HFF-Myc (cell line): Measurements from ENCODE around the gene CCT2.
A peak's percentile ranks its signal among the peaks of the same experiment; 100 is the strongest.

Experiments
- DNase-seq: peaks from one replicate; pipeline ENCODE4 v3.0.0-alpha.2; 2011; ENCODE audit warnings: low read depth; ENCODE audit errors: extremely low read depth
- H3K4me3 ChIP-seq: replicated peaks from 2 replicates; pipeline ENCODE4 v1.5.1; 2011; ENCODE audit warnings: low read depth, mild to moderate bottlenecking, control low read depth, low read length
- CTCF ChIP-seq: IDR thresholded peaks from 2 replicates; pipeline ENCODE4 v1.5.1; 2012; ENCODE audit warnings: mild to moderate bottlenecking, low read depth, low read length, control low read depth; ENCODE audit errors: missing control alignments

The CCT2 gene

GRCh38 chr12:69619050-69619449 lies 33.8 kb downstream of the CCT2 start:
- TF ChIP-seq CTCF: no peak
- no peak overlapping the region for H3K4me3 ChIP-seq
- DNase-seq: no peak

GRCh38 chr12:69620077-69620476 lies 34.8 kb downstream of the CCT2 start:
- no peak overlapping the region for H3K4me3 ChIP-seq

GRCh38 chr12:69620921-69621320 lies 35.7 kb downstream of the CCT2 start:
- DNase-seq: no peak
- H3K4me3 ChIP-seq: no peak overlapping the region
- no peak for TF ChIP-seq CTCF

More at GRCh38 chr12:69620077-69620476, 34.8 kb downstream of the CCT2 start:
- TF ChIP-seq CTCF: no peak
- DNase-seq: no peak

- DNase-seq: no peak
- no peak for TF ChIP-seq CTCF
- H3K4me3 ChIP-seq: no peak overlapping the region
These were observed 36.3 kb downstream of the CCT2 start for GRCh38 chr12:69621551-69621950.

- DNase-seq: no peak
- no peak for TF ChIP-seq CTCF
These were observed 38.7 kb downstream of the CCT2 start for GRCh38 chr12:69623970-69624369.

GRCh38 chr12:69627501-69627900 lies 42.2 kb downstream of the CCT2 start:
- DNase-seq: no peak
- no peak for TF ChIP-seq CTCF

More at GRCh38 chr12:69623970-69624369, 38.7 kb downstream of the CCT2 start:
- H3K4me3 ChIP-seq: no peak overlapping the region

GRCh38 chr12:69630191-69630590 lies 44.9 kb downstream of the CCT2 start:
- DNase-seq: no peak
- no peak overlapping the region for H3K4me3 ChIP-seq
- TF ChIP-seq CTCF: peak; percentile 39

More at GRCh38 chr12:69627501-69627900, 42.2 kb downstream of the CCT2 start:
- no peak overlapping the region for H3K4me3 ChIP-seq
